Endothelial cell of umbilical vein (primary cell): ENCODE data around the gene HS3ST3A1. TPM values are rescaled to one million over a fixed set of nuclear protein-coding genes. Genes with fewer than 3 reads are reported as not detected.

Experiments used
- BruUV-seq: library from RNA; stranded (reverse); fragments of 400-500 nt; replicated peaks from 2 replicates; lab custom pipeline; 2021; lab: Mats Ljungman, UMichigan
- CTCF ChIA-PET: fragments of 300-600, 350-600 bp; sonication (Branson Sonifier 250); formaldehyde crosslinking; loops from one replicate; lab custom pipeline; 2021; ENCODE audit warnings: antibody characterized with exemption, inconsistent platforms; lab: Charles Lee
- POLR2A ChIA-PET: fragments of 300-600, 350-600 bp; sonication (Branson Sonifier 250); formaldehyde crosslinking; loops from one replicate; lab custom pipeline; 2021; ENCODE audit warnings: antibody characterized with exemption, inconsistent platforms; lab: Charles Lee
- DNase-seq: peaks from one replicate; pipeline ENCODE4 v3.0.0-alpha.2; 2011; ENCODE audit warnings: low read depth, low spot score
- FAIRE-seq: peaks from 2 replicates; lab custom pipeline; 2011; peaks lifted over from hg19 to GRCh38; lab: Jason Lieb, UNC
- H2AFZ ChIP-seq: 2 replicates; pipeline ENCODE4 v1.6.0; 2012; ENCODE audit warnings: low read depth, low read length, control low read depth, inconsistent platforms
- H3K27ac ChIP-seq: 2 replicates; pipeline ENCODE4 v1.5.1; 2011; ENCODE audit warnings: low read depth, mild to moderate bottlenecking, control low read depth, low read length, moderate library complexity; ENCODE audit not compliant: insufficient read depth
- H3K27me3 ChIP-seq, 2 experiments: 2 replicates each; pipeline versions ENCODE4 v1.6.0 to v1.6.1; 2011; ENCODE audit warnings: low read length in 2 of 2, mixed read lengths in 1 of 2; ENCODE audit not compliant: control insufficient read depth in 2 of 2, insufficient read depth in 2 of 2
- H3K36me3 ChIP-seq, 2 experiments: 2 replicates in 1 of 2; 3 replicates in 1 of 2; pipeline ENCODE4 v1.5.1; 2011; ENCODE audit warnings: low read length in 2 of 2, mild to moderate bottlenecking in 1 of 2, moderate library complexity in 1 of 2; ENCODE audit not compliant: control insufficient read depth in 2 of 2, insufficient read depth in 2 of 2; ENCODE audit errors: extremely low read depth in 1 of 2
- H3K4me1 ChIP-seq: 3 replicates; pipeline ENCODE4 v1.5.1; 2011; ENCODE audit warnings: mild to moderate bottlenecking, low read length; ENCODE audit not compliant: control insufficient read depth, insufficient read depth; ENCODE audit errors: extremely low read depth
- H3K4me2 ChIP-seq: 2 replicates; pipeline ENCODE4 v1.6.1; 2011; ENCODE audit warnings: low read length, control low read depth, mixed read lengths; ENCODE audit not compliant: insufficient read depth
- H3K4me3 ChIP-seq, 3 experiments: fragments of 200-600 bp in 1 of 3; sonication (generic), shearing (Covaris generic) in 1 of 3; replicated peaks in 1 of 3; 2 replicates each; pipeline ENCODE4 v1.5.1; 2011 to 2016; ENCODE audit warnings: control low read depth in 3 of 3, low read length in 3 of 3, mild to moderate bottlenecking in 2 of 3, inconsistent platforms in 1 of 3, low read depth in 1 of 3, moderate library complexity in 1 of 3; ENCODE audit not compliant: insufficient read depth in 1 of 3
- H3K79me2 ChIP-seq: 2 replicates; pipeline ENCODE4 v1.6.0; 2012; ENCODE audit warnings: low read length, inconsistent platforms; ENCODE audit not compliant: control insufficient read depth, insufficient read depth
- H3K9ac ChIP-seq: replicated peaks from 2 replicates; pipeline ENCODE3; 2011; ENCODE audit warnings: low read length, control low read depth; ENCODE audit not compliant: insufficient read depth; ENCODE audit errors: extremely low read depth
- H3K9me1 ChIP-seq: replicated peaks from 3 replicates; pipeline ENCODE4 v1.6.0; 2011; ENCODE audit warnings: mild to moderate bottlenecking, low read length; ENCODE audit not compliant: control insufficient read depth, insufficient read depth; ENCODE audit errors: extremely low read depth
- H3K9me3 ChIP-seq: replicated peaks from 2 replicates; pipeline ENCODE4 v1.5.1; 2012; ENCODE audit warnings: low read length, inconsistent platforms; ENCODE audit not compliant: control insufficient read depth, insufficient read depth
- H4K20me1 ChIP-seq: replicated peaks from 2 replicates; pipeline ENCODE3; 2011; ENCODE audit warnings: mild to moderate bottlenecking, low read length; ENCODE audit not compliant: control insufficient read depth, insufficient read depth; ENCODE audit errors: extremely low read depth
- EZH2 ChIP-seq: IDR thresholded peaks from 2 replicates; pipeline ENCODE4 v1.6.1; 2012; ENCODE audit warnings: borderline replicate concordance, low read depth, mild to moderate bottlenecking, moderate library complexity, low read length, inconsistent platforms; ENCODE audit not compliant: severe bottlenecking
- FOS ChIP-seq: IDR thresholded peaks from 2 replicates; pipeline ENCODE4 v1.6.1; 2011; ENCODE audit warnings: mild to moderate bottlenecking, low read length, moderate library complexity, borderline replicate concordance; ENCODE audit not compliant: insufficient read depth
- GATA2 ChIP-seq: IDR thresholded peaks from 2 replicates; pipeline ENCODE4 v1.7.0; 2011; ENCODE audit warnings: low read depth, mild to moderate bottlenecking, moderate library complexity, mixed read lengths, low read length; ENCODE audit not compliant: insufficient read length, insufficient read depth
- JUN ChIP-seq: IDR thresholded peaks from 2 replicates; pipeline ENCODE4 v1.6.1; 2011; ENCODE audit warnings: borderline replicate concordance, low read depth; ENCODE audit not compliant: insufficient read length, insufficient read depth
- MYC ChIP-seq: IDR thresholded peaks from one replicate; pipeline ENCODE4 v1.6.1; 2011; ENCODE audit warnings: mild to moderate bottlenecking, low read depth, low read length
- POLR2A ChIP-seq: IDR thresholded peaks from 2 replicates; pipeline ENCODE4 v1.6.1; 2012; ENCODE audit warnings: low read depth, mild to moderate bottlenecking, control low read depth, low read length
- POLR2AphosphoS5 ChIP-seq: IDR thresholded peaks from 2 replicates; pipeline ENCODE4 v1.6.1; 2012; ENCODE audit warnings: low read depth, mild to moderate bottlenecking, control low read depth, low read length, moderate library complexity; ENCODE audit not compliant: insufficient read depth
- dilution Hi-C: fragments of 300-500 bp; cut with MboI; formaldehyde crosslinking; loops from one replicate; pipeline ENCODE4 v1.15.0; 2019; ENCODE audit warnings: low sequenced_read_pairs; ENCODE audit not compliant: extremely low pct_ligation_motif_present
- intact Hi-C: fragments of 100-400 bp; cut with micrococcal nuclease; formaldehyde crosslinking; loops from one replicate; pipeline ENCODE4 v1.10.0; 2022
- polyA plus RNA-seq, 4 experiments: library from polyadenylated mRNA; depleted of rRNA in 3 of 4; stranded (reverse) in 3 of 4; unstranded in 1 of 4; fragments of >200 nt; gene quantifications; 2 replicates each; pipeline versions ENCODE4 v1.2.1 to v1.2.3, GENCODE V29; 2011 to 2012; ENCODE audit warnings: missing spikeins in 1 of 4
- total RNA-seq: library from RNA; stranded (reverse); gene quantifications from 2 replicates; pipeline ENCODE4 v1.2.3, GENCODE V29; 2021
- TF ChIP-seq, protein P1 (sequence below): IDR thresholded peaks from 2 replicates; pipeline ENCODE4 v1.6.1; 2011; ENCODE audit not compliant: insufficient read depth, insufficient read length
- TF ChIP-seq, protein P2 (sequence below), 2 donors: IDR thresholded peaks; 1 replicate in 1 of 2; 2 replicates in 1 of 2; pipeline ENCODE4 v1.5.1; 2011; ENCODE audit warnings: low read length in 2 of 2, mild to moderate bottlenecking in 2 of 2, moderate library complexity in 2 of 2, control low read depth in 1 of 2, inconsistent platforms in 1 of 2, low read depth in 1 of 2; ENCODE audit not compliant: insufficient read depth in 1 of 2; ENCODE audit errors: extremely low read depth in 1 of 2

HS3ST3A1 gene
- total and polyA plus RNA-seq, 2 donors (not counting 3 experiments of a cell fraction or from before 2014, with no cell fraction given): not detected

DNA sequence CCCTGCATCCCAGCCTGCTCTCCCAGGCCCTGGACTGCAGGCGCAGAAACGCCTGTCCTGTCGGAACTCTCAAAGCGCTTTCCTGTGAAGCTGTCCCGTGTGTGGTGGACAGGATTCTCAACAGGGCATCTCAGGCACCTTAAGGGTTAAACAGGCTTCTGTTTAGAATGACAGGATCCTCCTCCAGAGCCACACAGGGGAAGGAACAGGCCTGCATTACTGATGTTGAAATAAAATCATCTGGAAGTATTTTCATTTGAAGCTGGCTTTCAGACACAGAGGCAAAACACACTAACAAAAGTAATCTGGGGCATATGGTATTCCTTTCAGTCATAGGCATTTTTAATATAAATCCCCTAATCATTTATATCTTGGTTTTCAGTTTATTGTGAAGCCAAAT is 7.4 kb downstream of the HS3ST3A1 start:
- intact Hi-C loops (loop anchor here (2.0 to 10.0 kb wide), 2 partner anchors 470 to 1576 kb away; partner anchors contain the start of gene COX10), dilution Hi-C loops (no loop called here)
- Histone ChIP-seq H3K4me2 (no peak overlapping the region), H3K4me1 (no peaks in the 10 kb centered on the region), H2AFZ (no peak overlapping the region), H3K9me3 (no peaks in the 10 kb centered on the region), H3K27ac (no peak overlapping the region), H3K9me1 (no peaks in the 10 kb centered on the region), H3K27me3 (peaks cover 0 to 2% of the 10 kb centered on the region in 2 experiments), H3K9ac (no peak overlapping the region), H3K79me2 (no peaks in the 10 kb centered on the region), H3K4me3 (no peak overlapping the region), H4K20me1 (no peaks in the 10 kb centered on the region), H3K36me3 (no peaks in the 10 kb centered on the region)
- ChIA-PET POLR2A (no interaction called here), CTCF (interaction anchor here (0.9 to 2.4 kb wide), 2 partner anchors 703 to 707 kb away, joined by 4 to 23 read pairs; partner anchors contain the start of gene HS3ST3B1)
- BruUV-seq: no TSS peak
- DNase-seq: no peak
- TF ChIP-seq, protein P1, sequence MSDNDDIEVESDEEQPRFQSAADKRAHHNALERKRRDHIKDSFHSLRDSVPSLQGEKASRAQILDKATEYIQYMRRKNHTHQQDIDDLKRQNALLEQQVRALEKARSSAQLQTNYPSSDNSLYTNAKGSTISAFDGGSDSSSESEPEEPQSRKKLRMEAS: no peak
- TF ChIP-seq MYC (no peak), FOS (no peak), GATA2 (no peak), POLR2AphosphoS5 (no peak), JUN (no peak)
- FAIRE-seq: no peak

DNA sequence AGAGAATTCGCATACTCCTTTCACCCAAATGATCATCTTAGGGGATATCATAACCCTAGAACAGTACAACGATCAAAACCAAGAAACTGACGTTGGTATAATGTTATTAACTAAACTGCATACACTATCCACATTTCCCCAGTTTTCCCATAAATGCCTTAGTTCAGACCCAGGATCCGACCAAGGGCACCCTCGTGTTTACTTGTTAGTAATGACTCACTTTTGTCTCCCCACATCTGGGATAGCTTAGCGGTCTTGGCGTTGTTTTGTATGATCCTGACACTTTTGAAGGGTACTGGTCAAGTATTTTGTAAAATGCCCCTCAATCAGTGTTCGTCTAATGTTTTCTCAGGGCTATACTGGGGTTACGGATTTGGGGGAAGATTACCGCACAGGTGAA is 8.0 kb downstream of the HS3ST3A1 start:
- H3K36me3 ChIP-seq: no peaks in the 10 kb centered on the region
- no TSS peak for BruUV-seq
- H3K4me3 ChIP-seq: no peak overlapping the region
- TF ChIP-seq, protein P2, sequence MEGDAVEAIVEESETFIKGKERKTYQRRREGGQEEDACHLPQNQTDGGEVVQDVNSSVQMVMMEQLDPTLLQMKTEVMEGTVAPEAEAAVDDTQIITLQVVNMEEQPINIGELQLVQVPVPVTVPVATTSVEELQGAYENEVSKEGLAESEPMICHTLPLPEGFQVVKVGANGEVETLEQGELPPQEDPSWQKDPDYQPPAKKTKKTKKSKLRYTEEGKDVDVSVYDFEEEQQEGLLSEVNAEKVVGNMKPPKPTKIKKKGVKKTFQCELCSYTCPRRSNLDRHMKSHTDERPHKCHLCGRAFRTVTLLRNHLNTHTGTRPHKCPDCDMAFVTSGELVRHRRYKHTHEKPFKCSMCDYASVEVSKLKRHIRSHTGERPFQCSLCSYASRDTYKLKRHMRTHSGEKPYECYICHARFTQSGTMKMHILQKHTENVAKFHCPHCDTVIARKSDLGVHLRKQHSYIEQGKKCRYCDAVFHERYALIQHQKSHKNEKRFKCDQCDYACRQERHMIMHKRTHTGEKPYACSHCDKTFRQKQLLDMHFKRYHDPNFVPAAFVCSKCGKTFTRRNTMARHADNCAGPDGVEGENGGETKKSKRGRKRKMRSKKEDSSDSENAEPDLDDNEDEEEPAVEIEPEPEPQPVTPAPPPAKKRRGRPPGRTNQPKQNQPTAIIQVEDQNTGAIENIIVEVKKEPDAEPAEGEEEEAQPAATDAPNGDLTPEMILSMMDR (IDR thresholded peaks at IDR 0.05; ENCODE audit: extremely low read depth in 1 of 2, insufficient read depth in 1 of 2, low read depth in 1 of 2, low read length in 2 of 2): no peak
- no peak for TF ChIP-seq JUN
- no peak for TF ChIP-seq GATA2
- no peak for TF ChIP-seq POLR2AphosphoS5
- no peak for TF ChIP-seq MYC
- no peak for TF ChIP-seq EZH2
- TF ChIP-seq, protein P1: no peak
- no peak for TF ChIP-seq POLR2A
- ChIA-PET CTCF (interaction anchor here (0.9 to 2.4 kb wide), 2 partner anchors 704 to 708 kb away, joined by 4 to 23 read pairs; partner anchors contain the start of gene HS3ST3B1), POLR2A (no interaction called here)
- H3K9ac ChIP-seq: no peak overlapping the region
- no peaks in the 10 kb centered on the region for H3K9me3 ChIP-seq
- intact Hi-C loops: loop anchor here (2.0 to 10.0 kb wide), 2 partner anchors 471 to 1577 kb away; partner anchors contain the start of gene COX10
- no peak overlapping the region for H3K4me2 ChIP-seq
- dilution Hi-C loops: no loop called here
- H3K27me3 ChIP-seq: no peaks in the 10 kb centered on the region
- no peak overlapping the region for H2AFZ ChIP-seq
- no peaks in the 10 kb centered on the region for H3K4me1 ChIP-seq
- no peaks in the 10 kb centered on the region for H3K79me2 ChIP-seq
- no peak overlapping the region for H3K27ac ChIP-seq
- FAIRE-seq (no peak), DNase-seq (no peak)
- H3K9me1 ChIP-seq: no peaks in the 10 kb centered on the region
- no peaks in the 10 kb centered on the region for H4K20me1 ChIP-seq
